Fibroblast of lung (primary cell): ENCODE results near the gene CLASP1. TPM values are rescaled to one million over a fixed set of nuclear protein-coding genes. Genes with fewer than 3 reads are reported as not detected.

Source experiments
- DNase-seq, 2 donors: peaks; one replicate each; pipeline versions ENCODE4 v3.0.0 to v3.0.0-alpha.2; 2010; ENCODE audit warnings: low read depth in 2 of 2
- H2AFZ ChIP-seq: 2 replicates; pipeline ENCODE4 v1.5.1; 2012; ENCODE audit warnings: low read length, control low read depth, inconsistent platforms
- H3K27ac ChIP-seq: 2 replicates; pipeline ENCODE4 v1.5.1; 2011; ENCODE audit warnings: low read length, control low read depth; ENCODE audit not compliant: insufficient read depth
- H3K27me3 ChIP-seq: 2 replicates; pipeline ENCODE4 v1.5.1; 2011; ENCODE audit warnings: mild to moderate bottlenecking, low read length; ENCODE audit not compliant: control insufficient read depth, insufficient read depth
- H3K36me3 ChIP-seq: 2 replicates; pipeline ENCODE4 v1.5.1; 2011; ENCODE audit warnings: low read length; ENCODE audit not compliant: control insufficient read depth, insufficient read depth
- H3K4me1 ChIP-seq: 2 replicates; pipeline ENCODE4 v1.5.1; 2011; ENCODE audit warnings: low read length; ENCODE audit not compliant: control insufficient read depth, insufficient read depth; ENCODE audit errors: extremely low read depth
- H3K4me2 ChIP-seq: 2 replicates; pipeline ENCODE4 v1.5.1; 2011; ENCODE audit warnings: low read length, control low read depth; ENCODE audit not compliant: insufficient read depth; ENCODE audit errors: extremely low read depth
- H3K4me3 ChIP-seq, 4 experiments: fragments of 200-600 bp in 1 of 4; sonication (generic) in 1 of 4; replicated peaks in 1 of 4; 2 replicates each; pipeline ENCODE4 v1.5.1; 2011 to 2016; ENCODE audit warnings: low read length in 4 of 4, low read depth in 3 of 4, mild to moderate bottlenecking in 3 of 4, control low read depth in 2 of 4, inconsistent platforms in 1 of 4, mixed read lengths in 1 of 4; ENCODE audit not compliant: insufficient read depth in 1 of 4; ENCODE audit errors: control extremely low read depth in 1 of 4
- H3K79me2 ChIP-seq: 2 replicates; pipeline ENCODE4 v1.5.1; 2012; ENCODE audit warnings: mild to moderate bottlenecking, low read length, inconsistent platforms; ENCODE audit not compliant: control insufficient read depth, insufficient read depth
- H3K9ac ChIP-seq: 2 replicates; pipeline ENCODE4 v1.5.1; 2011; ENCODE audit warnings: mild to moderate bottlenecking, low read length, control low read depth; ENCODE audit not compliant: insufficient read depth
- H3K9me3 ChIP-seq: 2 replicates; pipeline ENCODE4 v1.5.1; 2012; ENCODE audit warnings: low read depth, low read length; ENCODE audit not compliant: control insufficient read depth, insufficient read depth
- H4K20me1 ChIP-seq: 2 replicates; pipeline ENCODE4 v1.5.1; 2011; ENCODE audit warnings: low read length; ENCODE audit not compliant: control insufficient read depth, insufficient read depth; ENCODE audit errors: extremely low read depth
- CTCF ChIP-seq, 2 donors: IDR thresholded peaks in 1 of 2; conservative IDR thresholded peaks in 1 of 2; 1 replicate in 1 of 2; 2 replicates in 1 of 2; pipeline ENCODE4 v1.5.1; 2011 to 2012; ENCODE audit warnings: low read length in 2 of 2, control low read depth in 1 of 2, inconsistent platforms in 1 of 2, low read depth in 1 of 2, mild to moderate bottlenecking in 1 of 2
- EZH2 ChIP-seq: IDR thresholded peaks from 2 replicates; pipeline ENCODE4 v1.5.1; 2012; ENCODE audit warnings: low read length, control low read depth, mild to moderate bottlenecking; ENCODE audit errors: missing control alignments
- polyA plus RNA-seq, 2 donors: library from polyadenylated mRNA; depleted of rRNA in 1 of 2; stranded (reverse) in 1 of 2; unstranded in 1 of 2; fragments of >200 nt; gene quantifications; 2 replicates each; pipeline ENCODE4 v1.2.1, GENCODE V29; 2011 to 2012; ENCODE audit warnings: missing spikeins in 1 of 2
- total RNA-seq: library from RNA; depleted of rRNA; stranded (reverse); fragments of >200 nt; gene quantifications from 2 replicates; pipeline ENCODE4 v1.2.1, GENCODE V29; 2014

The CLASP1 gene
- total and polyA plus RNA-seq, 2 donors (not counting 1 experiment from before 2014, with no cell fraction given) = 6.0 to 48.4 TPM

- Histone ChIP-seq H3K9ac (no peak overlapping the region), H3K79me2 (no peaks in the 10 kb centered on the region), H3K36me3 (no peaks in the 10 kb centered on the region), H3K4me3 (no peak overlapping the region), H3K4me2 (no peak overlapping the region), H3K9me3 (peaks cover 2% of the 10 kb centered on the region), H2AFZ (no peak overlapping the region), H3K27ac (no peak overlapping the region), H3K4me1 (no peaks in the 10 kb centered on the region), H4K20me1 (no peaks in the 10 kb centered on the region), H3K27me3 (no peaks in the 10 kb centered on the region)
- DNase-seq = no peak
- TF ChIP-seq EZH2 (no peak), CTCF (conservative IDR thresholded peaks at IDR 0.05 in 1 of 2, IDR thresholded peaks at IDR 0.05 in 1 of 2; ENCODE audit: low read depth in 1 of 2, low read length in 2 of 2) (no peak)
Measured at GRCh38 chr2:121686902-121687301, 37.6 kb upstream of the CLASP1 start.

GRCh38 chr2:121686218-121686617, 37.0 kb upstream of the CLASP1 start:
- no peaks in the 10 kb centered on the region for H3K4me1 ChIP-seq
- H3K27me3 ChIP-seq = no peaks in the 10 kb centered on the region
- no peaks in the 10 kb centered on the region for H4K20me1 ChIP-seq
- H3K9ac ChIP-seq = no peak overlapping the region
- no peak for DNase-seq
- no peak for TF ChIP-seq CTCF (conservative IDR thresholded peaks at IDR 0.05 in 1 of 2, IDR thresholded peaks at IDR 0.05 in 1 of 2; ENCODE audit: low read depth in 1 of 2, low read length in 2 of 2)
- no peak for TF ChIP-seq EZH2
- H3K4me2 ChIP-seq = no peak overlapping the region
- no peaks in the 10 kb centered on the region for H3K79me2 ChIP-seq
- peaks cover 2% of the 10 kb centered on the region for H3K9me3 ChIP-seq
- H3K36me3 ChIP-seq = no peaks in the 10 kb centered on the region
- no peak overlapping the region for H2AFZ ChIP-seq
- no peak overlapping the region for H3K27ac ChIP-seq
- no peak overlapping the region for H3K4me3 ChIP-seq

- H3K27ac ChIP-seq = no peak overlapping the region
- no peak overlapping the region for H3K4me2 ChIP-seq
- no peaks in the 10 kb centered on the region for H4K20me1 ChIP-seq
- no peaks in the 10 kb centered on the region for H3K79me2 ChIP-seq
- TF ChIP-seq EZH2 (no peak), CTCF (conservative IDR thresholded peaks at IDR 0.05 in 1 of 2, IDR thresholded peaks at IDR 0.05 in 1 of 2; ENCODE audit: low read depth in 1 of 2, low read length in 2 of 2) (no peak)
- H3K9ac ChIP-seq = no peak overlapping the region
- H3K4me1 ChIP-seq = no peaks in the 10 kb centered on the region
- H3K9me3 ChIP-seq = peaks cover 2% of the 10 kb centered on the region
- no peak overlapping the region for H2AFZ ChIP-seq
- no peaks in the 10 kb centered on the region for H3K27me3 ChIP-seq
- H3K36me3 ChIP-seq = no peaks in the 10 kb centered on the region
- no peak overlapping the region for H3K4me3 ChIP-seq
- no peak for DNase-seq
Measured at GRCh38 chr2:121682396-121683298, 33.4 kb upstream of the CLASP1 start.
